ENCODE results near the gene ARL6IP5. TPM values are rescaled to one million over a fixed set of nuclear protein-coding genes. Genes with fewer than 3 reads are reported as not detected.

The ARL6IP5 gene
- total and polyA plus RNA-seq, 8 donors, result 29.5 to 78.9 (median 41.7) TPM

DNA sequence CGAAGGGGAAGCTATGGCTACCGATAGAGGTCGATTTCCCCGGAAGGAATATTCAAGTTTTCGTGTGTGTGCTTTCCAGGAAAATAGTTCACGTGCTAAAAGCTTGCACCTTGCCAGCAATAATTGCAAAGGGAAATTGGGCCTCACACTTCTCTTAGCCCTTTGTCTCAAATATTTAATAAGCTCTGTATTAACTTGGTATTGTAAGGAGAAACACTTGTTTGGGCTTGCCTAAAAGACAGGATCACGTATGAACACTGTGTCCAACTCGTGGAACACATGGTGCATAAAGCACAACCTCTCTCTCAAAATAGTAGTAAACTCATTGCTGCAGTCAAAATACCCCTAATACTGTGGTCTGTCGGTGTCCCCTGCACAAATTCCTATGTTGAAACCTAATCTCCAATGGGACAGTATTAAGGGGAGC, 32.3 kb upstream of the ARL6IP5 start:
- Histone ChIP-seq H3K4me3 (peak overlapping the region in 2 of 4 donors; percentile 79), H3K27ac (peak overlapping the region; percentile 95 to 97 (median 96)), H3K36me3 (peaks cover 0 to 24% (median 0%) of the 10 kb centered on the region in 3 donors), H3K9me3 (no peaks in the 10 kb centered on the region), H3K4me1 (peaks cover 9 to 18% (median 18%) of the 10 kb centered on the region in 3 donors), H3K27me3 (no peaks in the 10 kb centered on the region)
- intact Hi-C loops (cut with DNase I), result no loop called here
- FAIRE-seq (no peak), DNase-seq (no peak), ATAC-seq (peak in 1 of 4 donors; percentile 1)
- 11 to 12% methylated on average over 9 of the region's 9 CpGs for WGBS, 2 donors
- TF ChIP-seq, protein P1, sequence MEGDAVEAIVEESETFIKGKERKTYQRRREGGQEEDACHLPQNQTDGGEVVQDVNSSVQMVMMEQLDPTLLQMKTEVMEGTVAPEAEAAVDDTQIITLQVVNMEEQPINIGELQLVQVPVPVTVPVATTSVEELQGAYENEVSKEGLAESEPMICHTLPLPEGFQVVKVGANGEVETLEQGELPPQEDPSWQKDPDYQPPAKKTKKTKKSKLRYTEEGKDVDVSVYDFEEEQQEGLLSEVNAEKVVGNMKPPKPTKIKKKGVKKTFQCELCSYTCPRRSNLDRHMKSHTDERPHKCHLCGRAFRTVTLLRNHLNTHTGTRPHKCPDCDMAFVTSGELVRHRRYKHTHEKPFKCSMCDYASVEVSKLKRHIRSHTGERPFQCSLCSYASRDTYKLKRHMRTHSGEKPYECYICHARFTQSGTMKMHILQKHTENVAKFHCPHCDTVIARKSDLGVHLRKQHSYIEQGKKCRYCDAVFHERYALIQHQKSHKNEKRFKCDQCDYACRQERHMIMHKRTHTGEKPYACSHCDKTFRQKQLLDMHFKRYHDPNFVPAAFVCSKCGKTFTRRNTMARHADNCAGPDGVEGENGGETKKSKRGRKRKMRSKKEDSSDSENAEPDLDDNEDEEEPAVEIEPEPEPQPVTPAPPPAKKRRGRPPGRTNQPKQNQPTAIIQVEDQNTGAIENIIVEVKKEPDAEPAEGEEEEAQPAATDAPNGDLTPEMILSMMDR (IDR thresholded peaks at IDR 0.05), result no peak

DNA sequence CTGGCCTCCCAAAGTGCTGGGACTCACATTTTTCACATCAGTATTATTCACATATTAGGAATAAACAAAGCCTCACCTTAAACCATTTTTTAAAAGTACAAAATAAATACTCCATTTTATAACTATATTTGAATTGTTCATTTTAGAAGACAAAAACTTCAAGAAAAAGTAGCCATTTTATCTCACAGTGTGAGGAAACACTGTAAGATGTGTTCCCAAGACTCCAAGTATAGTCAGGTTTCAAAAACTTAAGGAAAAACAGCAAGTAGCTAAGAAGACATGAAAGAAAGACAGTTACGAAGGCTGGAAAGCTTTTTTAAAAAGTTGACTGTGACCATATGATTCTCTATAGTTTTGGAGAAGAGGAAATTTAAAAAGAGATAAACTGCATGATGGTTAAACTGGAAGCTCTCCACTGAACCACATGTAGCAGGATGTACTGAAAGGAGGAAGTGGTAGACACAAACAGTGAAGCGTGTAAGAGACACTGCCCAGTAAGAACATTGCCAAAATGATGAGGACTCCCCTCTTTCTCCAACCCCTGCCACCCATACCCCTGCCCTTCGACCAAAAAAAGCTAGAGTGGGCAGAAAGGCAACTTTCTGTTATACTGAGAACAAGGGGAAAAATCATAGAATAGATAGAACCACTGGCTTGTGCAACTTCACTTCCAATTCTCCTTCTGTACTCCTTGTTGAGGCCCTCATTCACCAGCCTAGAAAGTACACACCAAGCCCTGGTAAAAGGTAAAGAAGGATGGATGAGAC, 26.4 kb upstream of the ARL6IP5 start:
- peak in 1 of 4 donors; percentile 53 for ATAC-seq
- TF ChIP-seq, protein P1 (IDR thresholded peaks at IDR 0.05), result no peak
- 89 to 97% methylated on average over 3 of the region's 3 CpGs for WGBS, 2 donors
- intact Hi-C loops (cut with DNase I), result no loop called here
- Histone ChIP-seq H3K9me3 (no peaks in the 10 kb centered on the region), H3K36me3 (peaks cover 0 to 30% (median 4%) of the 10 kb centered on the region in 3 donors), H3K4me1 (no peaks in the 10 kb centered on the region), H3K27ac (no peak overlapping the region), H3K27me3 (no peaks in the 10 kb centered on the region), H3K4me3 (no peak overlapping the region)
- DNase-seq, result no peak
- no peak for FAIRE-seq

DNA sequence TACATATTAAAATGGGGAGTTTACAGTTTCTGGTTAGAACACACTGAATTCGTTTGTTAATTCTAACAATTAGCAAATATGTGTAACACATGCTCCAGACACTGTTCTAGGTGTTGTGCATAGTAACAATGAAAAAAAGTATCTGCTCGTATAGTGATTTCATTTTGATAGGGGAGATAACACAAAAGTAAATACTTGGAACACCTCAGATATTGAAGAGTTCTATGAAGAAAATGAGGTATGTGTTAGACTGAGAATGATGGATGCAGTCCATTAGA, 25.9 kb upstream of the ARL6IP5 start:
- H3K27me3 ChIP-seq, result no peaks in the 10 kb centered on the region
- DNase-seq (no peak), FAIRE-seq (no peak), ATAC-seq (no peak)
- H3K9me3 ChIP-seq, result no peaks in the 10 kb centered on the region
- intact Hi-C loops (cut with DNase I), result no loop called here
- H3K27ac ChIP-seq, result no peak overlapping the region
- WGBS, 2 donors, result 85 to 90% methylated on average over 2 of the region's 2 CpGs
- no peaks in the 10 kb centered on the region for H3K4me1 ChIP-seq
- H3K36me3 ChIP-seq, result peaks cover 0 to 30% (median 4%) of the 10 kb centered on the region in 3 donors
- no peak overlapping the region for H3K4me3 ChIP-seq
- TF ChIP-seq, protein P1 (IDR thresholded peaks at IDR 0.05), result no peak

DNA sequence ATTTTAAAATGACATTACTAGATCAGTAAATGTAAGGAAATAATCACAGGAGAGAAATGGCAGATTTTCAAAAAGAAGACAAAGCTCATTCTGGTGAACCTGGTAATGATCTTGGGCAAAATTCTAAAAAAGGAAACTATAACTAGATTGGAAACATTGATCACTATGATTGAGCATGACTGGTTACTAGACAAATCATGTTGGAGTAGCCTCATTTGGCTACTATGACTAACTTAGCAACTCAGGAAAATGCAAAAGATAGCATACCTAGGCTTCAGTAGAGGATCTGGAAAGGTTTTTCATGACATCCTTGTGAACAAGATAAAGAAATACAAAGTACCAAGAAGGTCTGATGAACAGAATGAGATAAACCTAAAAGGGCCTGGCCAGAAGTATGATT, 25.0 kb upstream of the ARL6IP5 start:
- Histone ChIP-seq H3K4me1 (no peaks in the 10 kb centered on the region), H3K27ac (no peak overlapping the region), H3K27me3 (no peaks in the 10 kb centered on the region), H3K4me3 (no peak overlapping the region), H3K36me3 (peaks cover 0 to 26% (median 4%) of the 10 kb centered on the region in 3 donors), H3K9me3 (no peaks in the 10 kb centered on the region)
- TF ChIP-seq, protein P1 (IDR thresholded peaks at IDR 0.05), result no peak
- FAIRE-seq, result no peak
- DNase-seq, result no peak
- intact Hi-C loops (cut with DNase I), result no loop called here
- ATAC-seq, result no peak

DNA sequence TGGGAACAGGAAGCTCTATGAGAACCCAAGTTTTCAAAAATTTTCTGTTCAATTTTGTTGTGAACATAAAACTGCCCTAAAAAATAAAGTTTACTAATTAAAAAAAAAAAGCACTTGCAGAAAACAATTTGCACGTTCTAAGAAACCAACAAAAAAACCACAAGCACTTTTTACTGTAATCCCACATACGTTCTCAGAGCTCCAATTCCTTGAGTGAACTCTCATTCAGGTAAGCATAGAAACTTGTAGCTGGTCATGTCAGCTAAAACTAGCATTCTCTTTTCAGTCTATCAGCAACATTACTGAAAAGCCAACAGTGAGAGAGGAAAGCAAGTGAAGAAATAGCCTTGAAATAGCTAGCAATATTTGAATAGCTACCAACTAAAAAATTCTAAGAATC, 21.1 kb upstream of the ARL6IP5 start:
- peaks cover 0 to 14% (median 4%) of the 10 kb centered on the region in 3 donors for H3K36me3 ChIP-seq
- DNase-seq (no peak), ATAC-seq (no peak), FAIRE-seq (no peak)
- no peaks in the 10 kb centered on the region for H3K27me3 ChIP-seq
- H3K4me3 ChIP-seq, result no peak overlapping the region
- intact Hi-C loops (cut with DNase I), result no loop called here
- TF ChIP-seq, protein P1 (IDR thresholded peaks at IDR 0.05), result no peak
- 77 to 83% methylated on average over 2 of the region's 2 CpGs for WGBS, 2 donors
- H3K9me3 ChIP-seq, result no peaks in the 10 kb centered on the region
- H3K27ac ChIP-seq, result no peak overlapping the region
- H3K4me1 ChIP-seq, result no peaks in the 10 kb centered on the region
